IMR-90 (cell line): ENCODE data around the gene HYI.
"Not testable (repeated sequence)": the region's sequence is repeated elsewhere in the genome, so short reads cannot be mapped to it uniquely, and the experiment has no call there.

Experiments used
- BHLHE40 ChIP-seq: fragments of 150-350 bp; IDR thresholded peaks from 2 replicates; pipeline ENCODE4 v1.6.1; 2016; ENCODE audit warnings: mild to moderate bottlenecking, low read depth, low read length
- CEBPB ChIP-seq: IDR thresholded peaks from 2 replicates; pipeline ENCODE4 v1.6.1; 2012; ENCODE audit warnings: low read depth, low read length, improper control_type of control experiment
- CTCF ChIP-seq: conservative IDR thresholded peaks from 2 replicates; pipeline ENCODE4 v1.5.1; 2012; ENCODE audit warnings: mild to moderate bottlenecking, low read depth, low read length, improper control_type of control experiment
- ELK1 ChIP-seq: fragments of 150-350 bp; IDR thresholded peaks from 2 replicates; pipeline ENCODE4 v1.6.1; 2016; ENCODE audit warnings: low read depth, mild to moderate bottlenecking, low read length, moderate library complexity, borderline replicate concordance
- MAFK ChIP-seq: IDR thresholded peaks from 2 replicates; pipeline ENCODE4 v1.6.1; 2012; ENCODE audit warnings: low read depth, low read length, improper control_type of control experiment
- MXI1 ChIP-seq: IDR thresholded peaks from 2 replicates; pipeline ENCODE4 v1.6.1; 2012; ENCODE audit warnings: low read depth, mild to moderate bottlenecking, low read length, moderate library complexity, borderline replicate concordance
- POLR2A ChIP-seq: IDR thresholded peaks from 2 replicates; pipeline ENCODE4 v1.6.1; 2012; ENCODE audit warnings: mild to moderate bottlenecking, low read depth, low read length
- RFX5 ChIP-seq: IDR thresholded peaks from 2 replicates; pipeline ENCODE4 v1.8.0; 2012; ENCODE audit warnings: low read depth, mild to moderate bottlenecking, low read length, moderate library complexity

GRCh38 chr1:43413426-43413825, 40.3 kb downstream of the HYI start:
- not testable (repeated sequence) for TF ChIP-seq CTCF, RFX5, MXI1, BHLHE40, CEBPB, POLR2A, ELK1, MAFK
